Peyer's patch (tissue), 4 donors: ENCODE results near the gene NXPH1. TPM values are rescaled to one million over a fixed set of nuclear protein-coding genes. Genes with fewer than 3 reads are reported as not detected.

Experiments
- DNase-seq, 3 donors: peaks; one replicate each; pipeline ENCODE4 v3.0.0-alpha.2; 2017 to 2019
- H3K27ac ChIP-seq, 4 donors: fragments of 200-600 bp; sonication (generic); one replicate each; pipeline ENCODE4 v1.5.1; 2016 to 2019
- H3K27me3 ChIP-seq, 2 donors: fragments of 200-600 bp; sonication (generic); one replicate each; pipeline ENCODE4 v1.5.1; 2019
- H3K36me3 ChIP-seq, 3 donors: fragments of 200-600 bp; sonication (generic); one replicate each; pipeline ENCODE4 v1.5.1; 2016 to 2019
- H3K4me1 ChIP-seq, 4 donors: fragments of 200-600 bp; sonication (generic); one replicate each; pipeline ENCODE4 v1.5.1; 2016 to 2019
- H3K4me3 ChIP-seq, 4 donors: fragments of 200-600 bp; sonication (generic); 1 replicate in 3 of 4; 2 replicates in 1 of 4; pipeline ENCODE4 v1.5.1; 2016 to 2019; ENCODE audit warnings: mild to moderate bottlenecking in 1 of 4
- H3K9me3 ChIP-seq, 4 donors: fragments of 200-600 bp; sonication (generic); one replicate each; pipeline ENCODE4 v1.5.1; 2016 to 2019; ENCODE audit warnings: mild to moderate bottlenecking in 1 of 4
- CTCF ChIP-seq, 6 experiments: fragments of 450-650 bp in 4 of 6; fragments of 200-600 bp in 2 of 6; sonication (generic) in 1 of 6; IDR thresholded peaks; one replicate each; pipeline ENCODE4 v1.5.1; 2017 to 2019; ENCODE audit warnings: antibody characterized with exemption in 6 of 6, mild to moderate bottlenecking in 3 of 6, moderate library complexity in 1 of 6
- POLR2A ChIP-seq, 2 donors: fragments of 450-650 bp; IDR thresholded peaks; one replicate each; pipeline ENCODE4 v1.5.1; 2017; ENCODE audit warnings: antibody characterized with exemption in 2 of 2, mild to moderate bottlenecking in 2 of 2, moderate library complexity in 2 of 2
- total RNA-seq, 4 donors: library from RNA; depleted of rRNA; stranded (reverse); fragments of >200 nt; gene quantifications; one replicate each; pipeline ENCODE4 v1.1.0, GENCODE V29; 2016

The NXPH1 gene
- total RNA-seq, 4 donors from 2014 or later, result not detected

DNA sequence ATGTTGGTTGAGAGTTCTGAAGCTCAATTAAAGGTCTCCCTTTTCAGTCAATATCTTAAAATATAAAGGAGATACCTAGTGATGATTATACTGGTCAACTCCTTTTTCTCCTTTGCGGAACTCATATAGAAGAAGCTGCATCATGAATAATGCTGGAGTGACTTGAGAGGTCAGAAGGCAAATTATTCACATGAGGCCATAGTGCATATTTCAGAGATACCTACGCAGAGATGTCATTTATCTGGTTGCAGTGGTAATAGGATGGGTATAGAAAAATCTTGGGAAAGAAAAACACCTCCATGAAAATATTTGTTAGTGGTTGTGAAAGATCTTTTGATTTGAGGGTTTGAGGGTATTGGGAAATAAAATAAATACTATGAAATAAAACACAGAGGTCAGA, 47.7 kb downstream of the NXPH1 start:
- TF ChIP-seq POLR2A (IDR thresholded peaks at IDR 0.05) (no peak), CTCF (IDR thresholded peaks at IDR 0.05) (no peak)
- no peaks in the 10 kb centered on the region for H3K4me1 ChIP-seq
- H3K36me3 ChIP-seq, result no peaks in the 10 kb centered on the region
- no peak for DNase-seq
- H3K4me3 ChIP-seq, result no peak overlapping the region
- no peaks in the 10 kb centered on the region for H3K27me3 ChIP-seq
- H3K27ac ChIP-seq, result no peak overlapping the region
- peaks cover 0 to 5% (median 0%) of the 10 kb centered on the region in 4 donors for H3K9me3 ChIP-seq

DNA sequence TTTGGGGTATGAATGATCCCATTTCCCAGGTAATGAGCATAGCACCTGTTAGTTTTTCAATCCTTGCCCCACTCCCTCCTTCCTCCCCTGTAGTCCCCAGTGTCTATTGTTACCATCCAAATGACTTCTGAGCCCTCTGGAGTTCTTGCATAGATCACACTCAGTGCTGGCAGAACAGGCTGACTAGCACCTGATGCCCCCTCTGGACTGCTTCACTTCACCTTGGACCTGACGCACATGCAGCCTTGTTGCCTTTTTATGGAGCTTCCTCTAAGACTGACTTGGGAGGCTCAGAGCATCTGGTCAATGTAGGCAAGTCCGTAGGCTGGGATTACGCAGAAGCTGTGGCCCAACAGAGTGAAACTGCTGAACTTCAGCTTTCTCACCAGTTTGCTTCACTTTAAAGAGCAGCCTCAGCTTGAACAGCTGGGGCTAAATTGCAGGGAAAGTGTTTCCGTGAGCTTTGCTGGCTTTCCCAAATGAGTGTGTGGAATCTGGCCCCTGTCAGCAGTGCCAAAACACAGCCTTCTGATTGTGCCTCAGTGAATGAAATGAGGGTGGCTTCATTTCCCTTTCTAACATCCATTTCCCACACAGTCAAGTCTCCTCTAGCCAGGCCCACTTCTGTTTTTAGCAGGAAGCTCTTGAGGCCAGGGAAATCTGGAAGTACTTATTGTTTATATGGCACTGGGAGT, 48.5 kb downstream of the NXPH1 start:
- no peaks in the 10 kb centered on the region for H3K4me1 ChIP-seq
- no peak overlapping the region for H3K4me3 ChIP-seq
- H3K27me3 ChIP-seq, result no peaks in the 10 kb centered on the region
- H3K27ac ChIP-seq, result no peak overlapping the region
- DNase-seq, result no peak
- no peak for TF ChIP-seq CTCF (IDR thresholded peaks at IDR 0.05)
- TF ChIP-seq POLR2A (IDR thresholded peaks at IDR 0.05), result no peak
- H3K36me3 ChIP-seq, result no peaks in the 10 kb centered on the region
- peaks cover 0 to 5% (median 0%) of the 10 kb centered on the region in 4 donors for H3K9me3 ChIP-seq

DNA sequence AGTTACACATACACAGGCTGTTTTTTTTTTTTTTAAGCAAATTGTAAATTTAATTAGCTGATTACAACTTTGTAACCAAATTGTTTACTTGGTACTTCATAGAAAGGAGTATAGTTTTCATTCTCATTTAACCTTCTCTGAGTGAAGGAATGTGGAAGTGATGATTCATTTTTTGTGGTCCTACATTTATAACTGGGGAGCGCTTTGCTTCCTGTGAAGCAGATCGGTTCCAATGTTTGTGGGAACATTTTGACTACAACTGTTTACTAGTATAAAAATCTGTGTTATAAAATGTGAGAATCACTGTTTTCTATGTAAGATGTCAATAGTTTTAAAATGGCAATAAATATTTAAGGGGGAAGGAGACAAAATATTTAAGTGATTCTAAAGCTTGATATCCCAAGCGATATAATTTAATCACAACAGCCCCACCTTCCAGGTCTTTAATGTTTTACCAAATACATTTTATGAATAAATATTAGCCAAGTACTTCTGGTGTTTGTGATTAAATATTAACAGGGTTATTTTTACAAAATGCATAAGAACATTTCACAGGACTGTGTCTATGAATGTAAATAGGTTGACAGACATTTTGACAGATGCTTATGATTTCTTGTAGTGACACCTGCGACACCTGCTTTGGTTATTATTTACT, 57.1 kb downstream of the NXPH1 start:
- H3K4me1 ChIP-seq, result no peaks in the 10 kb centered on the region
- TF ChIP-seq CTCF (IDR thresholded peaks at IDR 0.05) (no peak), POLR2A (IDR thresholded peaks at IDR 0.05) (no peak)
- no peak overlapping the region for H3K27ac ChIP-seq
- no peaks in the 10 kb centered on the region for H3K36me3 ChIP-seq
- no peaks in the 10 kb centered on the region for H3K27me3 ChIP-seq
- H3K4me3 ChIP-seq, result no peak overlapping the region
- DNase-seq, result no peak
- no peaks in the 10 kb centered on the region for H3K9me3 ChIP-seq

DNA sequence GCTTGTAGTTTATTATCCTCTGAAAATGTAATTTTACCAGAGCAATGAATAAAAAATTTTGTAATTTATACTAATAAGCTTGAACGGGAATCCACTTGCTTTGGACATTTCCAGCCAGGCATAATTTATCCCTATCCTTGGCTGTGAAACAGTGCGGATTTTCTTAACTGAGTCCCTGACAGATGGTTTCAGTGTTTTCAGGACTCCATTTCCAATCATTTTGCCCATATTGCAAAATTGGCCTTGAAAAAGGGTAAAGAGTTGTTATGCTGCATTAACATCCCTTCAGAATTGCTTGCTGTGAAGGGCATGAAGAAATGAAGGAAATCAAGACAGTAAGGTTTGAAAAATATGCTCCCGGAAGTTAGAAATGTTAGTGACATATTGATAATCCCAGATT, 57.7 kb downstream of the NXPH1 start:
- H3K27me3 ChIP-seq, result no peaks in the 10 kb centered on the region
- DNase-seq, result no peak
- H3K4me1 ChIP-seq, result no peaks in the 10 kb centered on the region
- H3K4me3 ChIP-seq, result no peak overlapping the region
- TF ChIP-seq POLR2A (IDR thresholded peaks at IDR 0.05) (no peak), CTCF (IDR thresholded peaks at IDR 0.05) (no peak)
- no peak overlapping the region for H3K27ac ChIP-seq
- H3K9me3 ChIP-seq, result no peaks in the 10 kb centered on the region
- no peaks in the 10 kb centered on the region for H3K36me3 ChIP-seq

GRCh38 chr7:8491544-8492489, 58.4 kb downstream of the NXPH1 start:
- H3K4me1 ChIP-seq, result no peaks in the 10 kb centered on the region
- TF ChIP-seq CTCF (IDR thresholded peaks at IDR 0.05) (no peak), POLR2A (IDR thresholded peaks at IDR 0.05) (no peak)

More at GRCh38 chr7:8491544-8492489, 58.4 kb downstream of the NXPH1 start:
- Histone ChIP-seq H3K36me3 (no peaks in the 10 kb centered on the region), H3K4me3 (no peak overlapping the region), H3K27me3 (no peaks in the 10 kb centered on the region), H3K9me3 (no peaks in the 10 kb centered on the region), H3K27ac (no peak overlapping the region)
- DNase-seq, result no peak
